ENCODE data around the gene CREB3L1. TPM values are rescaled to one million over a fixed set of nuclear protein-coding genes. Genes with fewer than 3 reads are reported as not detected.

Gene CREB3L1
- total RNA-seq, 1 donor from 2014 or later = 12.5 TPM

DNA sequence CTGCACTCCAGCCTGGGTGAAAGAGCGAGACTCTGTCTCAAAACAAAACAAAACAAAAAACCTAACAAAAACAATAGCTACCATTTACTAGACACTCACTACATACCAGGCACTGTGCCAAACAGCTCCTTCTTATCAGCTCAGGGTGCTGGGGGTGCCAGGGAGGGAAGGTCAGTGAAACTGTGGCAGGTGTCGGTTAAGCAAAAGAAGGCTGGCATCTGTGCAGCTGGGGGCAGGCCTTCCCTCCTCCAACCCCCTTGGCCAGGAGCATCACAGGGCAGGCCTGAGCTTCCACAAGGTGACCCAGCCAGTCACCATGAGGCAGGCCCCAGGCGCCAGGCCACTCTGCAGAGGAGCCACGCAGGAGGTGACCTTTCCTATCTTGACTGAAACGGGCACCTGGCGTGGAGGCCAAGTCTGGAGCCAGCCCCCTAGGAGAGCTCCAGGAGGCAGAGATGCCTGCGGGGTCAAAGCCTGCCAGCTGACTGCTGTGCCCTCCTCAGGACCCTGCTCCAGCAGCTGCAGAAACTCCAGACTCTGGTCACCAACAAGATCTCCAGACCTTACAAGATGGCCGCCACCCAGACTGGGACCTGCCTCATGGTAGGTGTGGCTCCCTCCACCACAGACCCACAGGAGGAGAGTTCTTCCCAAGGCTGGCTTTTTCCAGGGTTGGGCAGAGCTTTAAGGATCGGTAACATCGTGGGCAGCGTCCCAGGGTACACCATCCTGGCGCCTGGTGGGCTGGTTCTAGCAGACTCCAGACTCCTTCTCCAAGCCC is 38.5 kb downstream of the CREB3L1 start:
- H3K36me3 ChIP-seq (ENCODE audit: control insufficient read depth in 3 of 3, insufficient read depth in 3 of 3, low read length in 3 of 3) = peaks cover 0 to 5% (median 0%) of the 10 kb centered on the region in 3 donors
- H3K27me3 ChIP-seq (ENCODE audit: control insufficient read depth in 3 of 3, insufficient read depth in 3 of 3, low read length in 3 of 3) = no peaks in the 10 kb centered on the region
- H3K27ac ChIP-seq (ENCODE audit: low read depth, low read length) = no peak overlapping the region

GRCh38 chr11:46319074-46319453 is 41.6 kb downstream of the CREB3L1 start:
- Histone ChIP-seq H3K27me3 (ENCODE audit: control insufficient read depth in 3 of 3, insufficient read depth in 3 of 3, low read length in 3 of 3) (no peaks in the 10 kb centered on the region), H3K9ac (ENCODE audit: low read depth in 1 of 3, low read length in 3 of 3) (no peak overlapping the region), H3K27ac (ENCODE audit: low read depth, low read length) (no peak overlapping the region), H3K9me3 (ENCODE audit: control insufficient read depth in 3 of 3, low read length in 3 of 3) (no peaks in the 10 kb centered on the region), H3K4me1 (ENCODE audit: control insufficient read depth in 3 of 3, insufficient read depth in 3 of 3, low read length in 3 of 3) (peaks cover 0 to 7% (median 3%) of the 10 kb centered on the region in 3 donors), H3K4me3 (ENCODE audit: low read length in 3 of 3) (no peak overlapping the region), H3K36me3 (ENCODE audit: control insufficient read depth in 3 of 3, insufficient read depth in 3 of 3, low read length in 3 of 3) (peaks cover 0 to 5% (median 0%) of the 10 kb centered on the region in 3 donors)

More for the DNA sequence above, 38.5 kb downstream of the CREB3L1 start:
- Histone ChIP-seq H3K4me3 (ENCODE audit: low read length in 3 of 3) (no peak overlapping the region), H3K4me1 (ENCODE audit: control insufficient read depth in 3 of 3, insufficient read depth in 3 of 3, low read length in 3 of 3) (peaks cover 0 to 7% (median 3%) of the 10 kb centered on the region in 3 donors), H3K9me3 (ENCODE audit: control insufficient read depth in 3 of 3, low read length in 3 of 3) (no peaks in the 10 kb centered on the region), H3K9ac (ENCODE audit: low read depth in 1 of 3, low read length in 3 of 3) (no peak overlapping the region)

- Histone ChIP-seq H3K9ac (ENCODE audit: low read depth in 1 of 3, low read length in 3 of 3) (no peak overlapping the region), H3K9me3 (ENCODE audit: control insufficient read depth in 3 of 3, low read length in 3 of 3) (no peaks in the 10 kb centered on the region), H3K27me3 (ENCODE audit: control insufficient read depth in 3 of 3, insufficient read depth in 3 of 3, low read length in 3 of 3) (no peaks in the 10 kb centered on the region), H3K36me3 (ENCODE audit: control insufficient read depth in 3 of 3, insufficient read depth in 3 of 3, low read length in 3 of 3) (peaks cover 0 to 2% (median 0%) of the 10 kb centered on the region in 3 donors), H3K27ac (ENCODE audit: low read depth, low read length) (no peak overlapping the region), H3K4me1 (ENCODE audit: control insufficient read depth in 3 of 3, insufficient read depth in 3 of 3, low read length in 3 of 3) (peaks cover 0 to 3% (median 3%) of the 10 kb centered on the region in 3 donors), H3K4me3 (ENCODE audit: low read length in 3 of 3) (no peak overlapping the region)
Measured at GRCh38 chr11:46321757-46322156, 44.3 kb downstream of the CREB3L1 start.

DNA sequence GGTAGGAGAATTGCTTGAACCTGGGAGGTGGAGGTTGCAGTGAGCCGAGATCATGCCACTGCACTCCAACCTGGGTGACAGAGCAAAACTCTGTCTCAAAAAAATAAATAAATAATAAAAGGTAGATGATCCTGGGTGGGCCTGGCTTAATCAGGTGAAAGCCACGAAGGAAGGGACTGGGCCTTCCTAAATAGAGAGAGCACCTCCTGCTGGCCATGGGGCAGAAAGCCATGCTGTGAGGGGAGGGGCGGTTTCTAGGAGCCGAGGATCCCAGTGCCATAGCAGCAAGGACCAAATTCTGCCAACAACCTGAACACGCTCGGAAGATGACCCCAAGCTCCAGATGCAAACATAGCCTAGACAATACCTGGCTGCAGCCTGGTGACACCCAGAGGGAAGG is 45.3 kb downstream of the CREB3L1 start:
- H3K27ac ChIP-seq (ENCODE audit: low read depth, low read length) = no peak overlapping the region
- no peaks in the 10 kb centered on the region for H3K36me3 ChIP-seq (ENCODE audit: control insufficient read depth in 3 of 3, insufficient read depth in 3 of 3, low read length in 3 of 3)
- H3K9me3 ChIP-seq (ENCODE audit: control insufficient read depth in 3 of 3, low read length in 3 of 3) = no peaks in the 10 kb centered on the region
- no peak overlapping the region for H3K9ac ChIP-seq (ENCODE audit: low read depth in 1 of 3, low read length in 3 of 3)
- H3K4me3 ChIP-seq (ENCODE audit: low read length in 3 of 3) = no peak overlapping the region
- H3K27me3 ChIP-seq (ENCODE audit: control insufficient read depth in 3 of 3, insufficient read depth in 3 of 3, low read length in 3 of 3) = no peaks in the 10 kb centered on the region
- H3K4me1 ChIP-seq (ENCODE audit: control insufficient read depth in 3 of 3, insufficient read depth in 3 of 3, low read length in 3 of 3) = peaks cover 0 to 3% (median 3%) of the 10 kb centered on the region in 3 donors

DNA sequence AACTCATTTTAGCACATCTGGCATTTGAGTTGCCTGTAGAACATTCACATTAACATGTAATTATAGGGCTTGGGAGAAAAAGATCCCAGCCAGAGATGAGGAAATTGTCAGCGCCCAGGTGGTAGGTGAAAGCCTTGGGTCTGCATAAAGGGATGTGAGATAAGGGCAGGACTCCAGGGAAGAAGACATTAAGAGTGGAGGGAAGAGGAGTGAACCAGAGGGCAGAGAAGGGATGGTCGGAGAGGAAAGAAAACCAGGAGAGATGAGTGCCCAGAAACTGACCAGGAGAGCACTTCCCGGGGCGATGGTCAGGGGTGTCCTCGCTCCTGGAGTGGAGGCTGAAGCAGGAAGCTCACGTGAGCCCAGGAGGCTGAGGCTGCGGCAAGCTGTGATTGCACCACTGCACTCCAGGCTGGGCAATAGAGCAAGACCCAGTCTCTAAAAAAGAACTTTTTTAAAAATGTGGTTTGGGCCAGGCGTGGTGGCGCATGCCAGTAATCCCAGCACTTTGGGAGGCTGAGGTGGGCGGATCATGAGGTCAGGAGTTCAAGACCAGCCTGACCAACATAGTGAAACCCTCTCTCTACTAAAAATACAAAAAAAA is 49.5 kb downstream of the CREB3L1 start:
- no peak overlapping the region for H3K9ac ChIP-seq (ENCODE audit: low read depth in 1 of 3, low read length in 3 of 3)
- no peak overlapping the region for H3K4me3 ChIP-seq (ENCODE audit: low read length in 3 of 3)
- no peaks in the 10 kb centered on the region for H3K36me3 ChIP-seq (ENCODE audit: control insufficient read depth in 3 of 3, insufficient read depth in 3 of 3, low read length in 3 of 3)
- no peak overlapping the region for H3K27ac ChIP-seq (ENCODE audit: low read depth, low read length)
- peaks cover 20 to 28% (median 23%) of the 10 kb centered on the region in 3 donors for H3K27me3 ChIP-seq (ENCODE audit: control insufficient read depth in 3 of 3, insufficient read depth in 3 of 3, low read length in 3 of 3)
- no peaks in the 10 kb centered on the region for H3K9me3 ChIP-seq (ENCODE audit: control insufficient read depth in 3 of 3, low read length in 3 of 3)
- peaks cover 0 to 2% (median 0%) of the 10 kb centered on the region in 3 donors for H3K4me1 ChIP-seq (ENCODE audit: control insufficient read depth in 3 of 3, insufficient read depth in 3 of 3, low read length in 3 of 3)

DNA sequence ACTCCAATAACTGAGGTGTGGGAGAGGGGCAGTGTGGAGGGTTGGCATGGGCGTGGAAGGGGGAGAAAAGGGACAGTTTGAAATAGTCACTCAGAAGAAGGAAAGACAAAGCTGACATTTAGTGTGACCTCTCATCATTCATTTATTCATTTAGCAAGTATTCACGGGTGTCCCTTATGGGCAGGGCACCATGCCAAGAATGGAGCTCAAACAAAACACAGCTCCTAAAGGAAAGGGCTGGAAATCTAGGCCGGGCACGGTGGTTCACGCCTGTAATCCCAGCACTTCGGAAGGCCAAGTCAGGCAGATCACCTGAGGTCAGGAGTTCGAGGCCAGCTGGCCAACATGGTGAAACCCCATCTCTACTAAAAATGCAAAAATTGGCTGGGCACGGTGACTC is 50.4 kb downstream of the CREB3L1 start:
- Histone ChIP-seq H3K27me3 (ENCODE audit: control insufficient read depth in 3 of 3, insufficient read depth in 3 of 3, low read length in 3 of 3) (peaks cover 29 to 37% (median 32%) of the 10 kb centered on the region in 3 donors), H3K4me3 (ENCODE audit: low read length in 3 of 3) (no peak overlapping the region), H3K4me1 (ENCODE audit: control insufficient read depth in 3 of 3, insufficient read depth in 3 of 3, low read length in 3 of 3) (peaks cover 4 to 7% (median 4%) of the 10 kb centered on the region in 3 donors), H3K36me3 (ENCODE audit: control insufficient read depth in 3 of 3, insufficient read depth in 3 of 3, low read length in 3 of 3) (no peaks in the 10 kb centered on the region), H3K27ac (ENCODE audit: low read depth, low read length) (no peak overlapping the region), H3K9me3 (ENCODE audit: control insufficient read depth in 3 of 3, low read length in 3 of 3) (no peaks in the 10 kb centered on the region), H3K9ac (ENCODE audit: low read depth in 1 of 3, low read length in 3 of 3) (no peak overlapping the region)

GRCh38 chr11:46330154-46330553 is 52.7 kb downstream of the CREB3L1 start:
- Histone ChIP-seq H3K4me3 (ENCODE audit: low read length in 3 of 3) (no peak overlapping the region), H3K36me3 (ENCODE audit: control insufficient read depth in 3 of 3, insufficient read depth in 3 of 3, low read length in 3 of 3) (no peaks in the 10 kb centered on the region), H3K27me3 (ENCODE audit: control insufficient read depth in 3 of 3, insufficient read depth in 3 of 3, low read length in 3 of 3) (peaks cover 42 to 56% (median 46%) of the 10 kb centered on the region in 3 donors), H3K27ac (ENCODE audit: low read depth, low read length) (no peak overlapping the region), H3K9ac (ENCODE audit: low read depth in 1 of 3, low read length in 3 of 3) (no peak overlapping the region), H3K9me3 (ENCODE audit: control insufficient read depth in 3 of 3, low read length in 3 of 3) (no peaks in the 10 kb centered on the region), H3K4me1 (ENCODE audit: control insufficient read depth in 3 of 3, insufficient read depth in 3 of 3, low read length in 3 of 3) (peaks cover 7 to 9% (median 8%) of the 10 kb centered on the region in 3 donors)

DNA sequence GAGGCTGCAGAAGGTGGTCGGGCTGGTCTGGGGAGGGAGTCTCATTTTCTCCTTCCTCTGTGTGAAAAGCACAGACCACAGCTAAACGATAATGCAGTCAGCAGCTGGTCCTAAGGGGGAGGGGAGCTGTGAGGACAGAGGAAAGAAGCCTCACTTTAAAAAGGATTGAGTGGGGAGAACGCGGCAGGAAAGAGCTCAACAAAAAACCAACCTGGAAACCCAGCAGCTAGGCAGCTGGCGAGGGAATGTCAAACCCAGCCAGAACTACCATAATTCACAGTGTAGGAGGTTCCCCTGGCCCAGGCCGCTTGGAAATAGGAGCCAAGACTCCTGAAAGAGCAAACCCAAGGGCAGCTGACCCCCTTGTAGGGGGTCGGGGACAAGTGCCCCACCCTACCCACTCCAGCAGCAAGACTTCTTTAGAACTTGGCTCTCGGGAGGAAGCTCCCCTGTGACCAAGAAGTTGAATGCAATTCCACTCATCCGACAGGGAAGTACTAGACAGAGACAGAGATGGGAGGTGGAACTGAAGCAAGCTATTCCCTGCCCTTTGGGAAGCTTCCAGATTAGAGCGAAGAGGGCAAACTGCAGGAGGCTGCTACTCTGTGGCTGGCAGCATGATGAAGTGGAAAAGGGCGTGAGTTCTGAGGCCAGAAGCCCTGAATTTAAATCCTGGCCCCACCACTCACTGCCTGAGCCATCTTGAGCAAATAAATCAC is 53.3 kb downstream of the CREB3L1 start:
- H3K9me3 ChIP-seq (ENCODE audit: control insufficient read depth in 3 of 3, low read length in 3 of 3) = no peaks in the 10 kb centered on the region
- no peak overlapping the region for H3K9ac ChIP-seq (ENCODE audit: low read depth in 1 of 3, low read length in 3 of 3)
- H3K4me1 ChIP-seq (ENCODE audit: control insufficient read depth in 3 of 3, insufficient read depth in 3 of 3, low read length in 3 of 3) = peaks cover 7 to 9% (median 8%) of the 10 kb centered on the region in 3 donors
- no peaks in the 10 kb centered on the region for H3K36me3 ChIP-seq (ENCODE audit: control insufficient read depth in 3 of 3, insufficient read depth in 3 of 3, low read length in 3 of 3)
- H3K27me3 ChIP-seq (ENCODE audit: control insufficient read depth in 3 of 3, insufficient read depth in 3 of 3, low read length in 3 of 3) = peaks cover 42 to 56% (median 46%) of the 10 kb centered on the region in 3 donors
- no peak overlapping the region for H3K27ac ChIP-seq (ENCODE audit: low read depth, low read length)
- H3K4me3 ChIP-seq (ENCODE audit: low read length in 3 of 3) = no peak overlapping the region

- Histone ChIP-seq H3K4me1 (ENCODE audit: control insufficient read depth in 3 of 3, insufficient read depth in 3 of 3, low read length in 3 of 3) (peaks cover 7 to 9% (median 8%) of the 10 kb centered on the region in 3 donors), H3K9ac (ENCODE audit: low read depth in 1 of 3, low read length in 3 of 3) (no peak overlapping the region), H3K27ac (ENCODE audit: low read depth, low read length) (no peak overlapping the region), H3K27me3 (ENCODE audit: control insufficient read depth in 3 of 3, insufficient read depth in 3 of 3, low read length in 3 of 3) (peaks cover 42 to 56% (median 46%) of the 10 kb centered on the region in 3 donors), H3K4me3 (ENCODE audit: low read length in 3 of 3) (no peak overlapping the region), H3K36me3 (ENCODE audit: control insufficient read depth in 3 of 3, insufficient read depth in 3 of 3, low read length in 3 of 3) (no peaks in the 10 kb centered on the region), H3K9me3 (ENCODE audit: control insufficient read depth in 3 of 3, low read length in 3 of 3) (no peaks in the 10 kb centered on the region)
Measured at GRCh38 chr11:46331282-46331984, 54.0 kb downstream of the CREB3L1 start.

Data from skeletal muscle tissue (tissue), 4 donors.